Caco-2 (cell line): ENCODE data around the gene ACLY. TPM values are rescaled to one million over a fixed set of nuclear protein-coding genes. Genes with fewer than 3 reads are reported as not detected.

Experiments used
- BruUV-seq: library from RNA; stranded (reverse); fragments of 400-500 nt; replicated peaks from 2 replicates; lab custom pipeline; 2021; lab: Mats Ljungman, UMichigan
- CTCF ChIA-PET: fragments of 300-600 bp; sonication (Branson Sonifier 250); formaldehyde crosslinking; loops from one replicate; lab custom pipeline; 2022; ENCODE audit warnings: antibody characterized with exemption; lab: Charles Lee
- POLR2A ChIA-PET: fragments of 300-600 bp; sonication (Branson Sonifier 250); formaldehyde crosslinking; loops from one replicate; lab custom pipeline; 2022; ENCODE audit warnings: antibody characterized with exemption; lab: Charles Lee
- DNase-seq, 2 experiments: peaks; one replicate each; pipeline versions ENCODE4 v3.0.0 to v3.0.0-alpha.2; 2020 to 2022
- H3K27me3 ChIP-seq: replicated peaks from 2 replicates; pipeline ENCODE4 v1.6.0; 2011; ENCODE audit warnings: low read length; ENCODE audit not compliant: control insufficient read depth, insufficient read depth
- H3K36me3 ChIP-seq: 2 replicates; pipeline ENCODE4 v1.5.1; 2011; ENCODE audit warnings: low read length; ENCODE audit not compliant: control insufficient read depth, insufficient read depth
- H3K4me1 ChIP-seq: fragments of 250-450 bp; sonication (Bioruptor Pico); 2 replicates; pipeline ENCODE4 v1.5.1; 2020; ENCODE audit warnings: mild to moderate bottlenecking
- H3K4me3 ChIP-seq: 2 replicates; pipeline ENCODE4 v1.5.1; 2011; ENCODE audit warnings: low read depth, mild to moderate bottlenecking, control low read depth, low read length
- H3K9me3 ChIP-seq: fragments of 250-450 bp; sonication (Bioruptor Pico); 2 replicates; pipeline ENCODE4 v1.5.1; 2020; ENCODE audit warnings: mild to moderate bottlenecking, moderate library complexity
- H3K27ac Mint-ChIP-seq: one replicate; pipeline ENCODE4 v1.8.0; 2022; ENCODE audit warnings: mixed read lengths; ENCODE audit not compliant: unreplicated experiment
- H3K27me3 Mint-ChIP-seq: one replicate; pipeline ENCODE4 v1.8.0; 2022; ENCODE audit warnings: mixed read lengths; ENCODE audit not compliant: insufficient read depth, unreplicated experiment
- H3K36me3 Mint-ChIP-seq: one replicate; pipeline ENCODE4 v1.8.0; 2022; ENCODE audit warnings: mild to moderate bottlenecking, mixed read lengths; ENCODE audit not compliant: insufficient read depth, unreplicated experiment
- H3K4me1 Mint-ChIP-seq: one replicate; pipeline ENCODE4 v1.8.0; 2022; ENCODE audit warnings: low read depth, mixed read lengths; ENCODE audit not compliant: unreplicated experiment
- H3K4me3 Mint-ChIP-seq: one replicate; pipeline ENCODE4 v1.8.0; 2022; ENCODE audit warnings: mild to moderate bottlenecking, moderate library complexity, mixed read lengths; ENCODE audit not compliant: unreplicated experiment
- H3K9me3 Mint-ChIP-seq: one replicate; pipeline ENCODE4 v1.8.0; 2022; ENCODE audit warnings: mixed read lengths; ENCODE audit not compliant: unreplicated experiment
- intact Hi-C: fragments of 100-400 bp; cut with micrococcal nuclease; formaldehyde crosslinking; loops from one replicate; pipeline ENCODE4 v1.10.0; 2022; ENCODE audit not compliant: unreplicated experiment
- total RNA-seq: library from RNA; stranded (reverse); gene quantifications from 2 replicates; pipeline ENCODE4 v1.2.3, GENCODE V29; 2022
- TF ChIP-seq, protein P1 (sequence below), 2 experiments: fragments of 200-600 bp in 1 of 2; IDR thresholded peaks; 1 replicate in 1 of 2; 2 replicates in 1 of 2; pipeline versions ENCODE4 v1.5.1 to v1.8.0; 2011 to 2022; ENCODE audit warnings: antibody characterized with exemption in 1 of 2, control low read depth in 1 of 2, inconsistent platforms in 1 of 2, low read depth in 1 of 2, low read length in 1 of 2, mild to moderate bottlenecking in 1 of 2, moderate library complexity in 1 of 2; ENCODE audit not compliant: insufficient read depth in 1 of 2, severe bottlenecking in 1 of 2, unreplicated experiment in 1 of 2

The ACLY gene
- total RNA-seq, 1 experiment from 2014 or later = 246 TPM

DNA sequence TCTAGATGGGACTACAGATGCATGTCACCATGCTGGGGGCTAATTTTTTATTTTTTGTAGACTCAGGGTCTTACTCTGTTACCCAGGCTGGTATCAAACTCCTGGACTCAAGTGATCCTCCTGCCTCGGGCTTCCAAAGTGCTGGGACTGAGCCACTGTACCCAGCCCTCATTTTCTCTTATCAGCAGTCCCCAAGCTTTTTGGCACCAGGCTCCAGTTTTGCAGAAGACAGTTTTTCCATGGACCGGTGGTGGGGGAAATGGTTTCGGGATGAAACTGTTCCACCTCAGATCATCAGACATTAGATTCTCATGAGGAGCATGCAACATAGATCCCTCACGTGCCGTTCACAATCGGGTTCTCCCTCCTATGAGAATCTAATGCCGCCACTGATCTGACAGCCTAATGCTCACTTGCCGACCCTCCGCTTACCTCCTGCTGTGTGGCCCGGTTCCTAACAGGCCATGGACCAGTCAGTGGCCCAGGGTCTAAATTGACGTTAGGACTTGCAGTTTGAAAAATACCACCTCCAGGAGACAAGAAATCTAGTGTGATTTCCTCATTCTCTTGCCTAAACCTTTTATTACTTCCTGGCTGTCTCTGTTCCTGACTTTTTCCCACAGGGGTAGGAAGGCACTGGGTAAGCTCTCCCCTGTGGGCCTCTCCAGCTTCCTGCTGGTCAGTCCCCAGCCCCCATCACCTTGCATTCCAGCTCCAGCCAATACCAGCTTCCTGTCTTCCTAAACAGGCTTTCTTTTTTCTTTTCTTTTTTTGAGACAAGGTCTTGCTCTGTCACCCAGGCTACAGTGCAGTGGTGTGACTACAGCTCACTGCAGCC, 38.5 kb upstream of the ACLY start:
- no peaks in the 10 kb centered on the region for H3K36me3 ChIP-seq
- no peak overlapping the region for H3K4me3 ChIP-seq
- Mint-ChIP-seq H3K4me3 (no peak overlapping the region), H3K4me1 (peaks cover 13% of the 10 kb centered on the region), H3K36me3 (no peaks in the 10 kb centered on the region), H3K9me3 (no peaks in the 10 kb centered on the region), H3K27me3 (no peaks in the 10 kb centered on the region), H3K27ac (no peak overlapping the region)
- peaks cover 13% of the 10 kb centered on the region for H3K4me1 ChIP-seq
- ChIA-PET CTCF (interaction anchor here (0.7 to 1.1 kb wide), 2 partner anchors 27 to 62 kb away, joined by 3 read pairs; partner anchors contain the start of gene ODAD4), POLR2A (interaction anchor here (0.6 kb wide), 1 partner anchor 27 kb away, joined by 3 read pairs; the partner anchor contains the start of gene ODAD4)
- no TSS peak for BruUV-seq
- TF ChIP-seq, protein P1, sequence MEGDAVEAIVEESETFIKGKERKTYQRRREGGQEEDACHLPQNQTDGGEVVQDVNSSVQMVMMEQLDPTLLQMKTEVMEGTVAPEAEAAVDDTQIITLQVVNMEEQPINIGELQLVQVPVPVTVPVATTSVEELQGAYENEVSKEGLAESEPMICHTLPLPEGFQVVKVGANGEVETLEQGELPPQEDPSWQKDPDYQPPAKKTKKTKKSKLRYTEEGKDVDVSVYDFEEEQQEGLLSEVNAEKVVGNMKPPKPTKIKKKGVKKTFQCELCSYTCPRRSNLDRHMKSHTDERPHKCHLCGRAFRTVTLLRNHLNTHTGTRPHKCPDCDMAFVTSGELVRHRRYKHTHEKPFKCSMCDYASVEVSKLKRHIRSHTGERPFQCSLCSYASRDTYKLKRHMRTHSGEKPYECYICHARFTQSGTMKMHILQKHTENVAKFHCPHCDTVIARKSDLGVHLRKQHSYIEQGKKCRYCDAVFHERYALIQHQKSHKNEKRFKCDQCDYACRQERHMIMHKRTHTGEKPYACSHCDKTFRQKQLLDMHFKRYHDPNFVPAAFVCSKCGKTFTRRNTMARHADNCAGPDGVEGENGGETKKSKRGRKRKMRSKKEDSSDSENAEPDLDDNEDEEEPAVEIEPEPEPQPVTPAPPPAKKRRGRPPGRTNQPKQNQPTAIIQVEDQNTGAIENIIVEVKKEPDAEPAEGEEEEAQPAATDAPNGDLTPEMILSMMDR (IDR thresholded peaks at IDR 0.05; ENCODE audit: insufficient read depth in 1 of 2, low read depth in 1 of 2, low read length in 1 of 2, severe bottlenecking in 1 of 2, unreplicated experiment in 1 of 2) = no peak
- no peak for DNase-seq
- intact Hi-C loops = loop anchor here (5.0 kb wide), 1 partner anchor 60 kb away; no protein-coding TSS in a partner anchor
- no peaks in the 10 kb centered on the region for H3K9me3 ChIP-seq
- no peaks in the 10 kb centered on the region for H3K27me3 ChIP-seq

DNA sequence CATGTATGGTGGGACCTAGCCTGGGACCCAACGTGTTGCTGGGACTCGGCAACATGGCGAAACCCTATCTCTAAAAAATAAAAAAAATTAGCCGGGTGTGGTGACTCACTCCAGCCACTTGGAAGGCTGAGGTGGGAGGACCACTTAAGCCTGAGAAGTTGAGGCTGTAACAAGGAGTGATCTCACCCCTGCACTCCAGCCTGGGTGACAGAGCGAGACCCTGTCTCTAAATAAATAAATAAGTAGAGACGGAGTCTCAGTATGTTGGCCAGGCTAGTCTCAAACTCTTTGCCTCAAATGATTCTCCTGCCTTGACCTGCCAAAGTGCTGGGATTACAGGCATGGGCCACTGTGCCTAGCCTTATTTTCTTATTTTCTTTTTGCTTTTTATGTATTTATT, 37.8 kb upstream of the ACLY start:
- H3K4me3 Mint-ChIP-seq = no peak overlapping the region
- no peaks in the 10 kb centered on the region for H3K27me3 Mint-ChIP-seq
- peaks cover 9% of the 10 kb centered on the region for H3K4me1 Mint-ChIP-seq
- no peak overlapping the region for H3K27ac Mint-ChIP-seq
- DNase-seq = no peak
- ChIA-PET POLR2A (no interaction called here), CTCF (no interaction called here)
- H3K9me3 Mint-ChIP-seq = no peaks in the 10 kb centered on the region
- intact Hi-C loops = loop anchor here (5.0 kb wide), 1 partner anchor 59 kb away; no protein-coding TSS in a partner anchor
- TF ChIP-seq, protein P1 (IDR thresholded peaks at IDR 0.05; ENCODE audit: insufficient read depth in 1 of 2, low read depth in 1 of 2, low read length in 1 of 2, severe bottlenecking in 1 of 2, unreplicated experiment in 1 of 2) = no peak
- Histone ChIP-seq H3K36me3 (no peaks in the 10 kb centered on the region), H3K9me3 (no peaks in the 10 kb centered on the region), H3K4me3 (no peak overlapping the region), H3K27me3 (no peaks in the 10 kb centered on the region), H3K4me1 (peaks cover 13% of the 10 kb centered on the region)
- no peaks in the 10 kb centered on the region for H3K36me3 Mint-ChIP-seq
- BruUV-seq = no TSS peak

DNA sequence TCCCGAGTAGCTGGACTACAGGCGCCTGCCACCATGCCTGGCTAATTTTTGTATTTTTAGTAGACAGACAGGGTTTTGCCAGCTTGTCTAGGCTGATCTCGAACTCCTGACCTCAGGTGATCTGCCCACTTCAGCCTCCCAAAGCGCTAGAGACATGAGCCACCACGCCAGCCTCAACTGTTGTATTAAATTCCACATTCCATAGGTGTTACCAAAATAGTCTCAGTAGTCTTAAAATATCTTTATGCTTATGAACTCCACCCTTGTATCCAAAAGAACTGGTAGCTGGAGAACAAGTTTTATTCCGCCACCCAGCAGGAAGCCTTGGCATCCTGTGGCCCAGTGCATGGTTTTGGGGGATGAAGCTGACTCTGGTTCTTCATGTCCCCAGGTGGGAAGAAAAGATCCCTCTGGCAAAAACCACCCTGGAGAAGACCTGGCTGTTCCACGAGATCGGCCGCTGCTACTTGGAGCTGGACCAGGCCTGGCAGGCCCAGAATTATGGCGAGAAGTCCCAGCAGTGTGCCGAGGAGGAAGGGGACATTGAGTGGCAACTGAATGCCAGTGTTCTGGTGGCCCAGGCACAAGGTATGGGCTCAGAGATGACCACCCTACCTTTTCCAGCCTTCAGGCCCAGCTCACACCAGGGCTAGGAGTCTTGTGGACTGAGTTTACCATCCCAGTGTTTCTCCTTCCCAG, 30.2 kb upstream of the ACLY start:
- H3K4me3 ChIP-seq = no peak overlapping the region
- Mint-ChIP-seq H3K9me3 (no peaks in the 10 kb centered on the region), H3K36me3 (no peaks in the 10 kb centered on the region), H3K4me3 (no peak overlapping the region), H3K4me1 (no peaks in the 10 kb centered on the region), H3K27ac (no peak overlapping the region), H3K27me3 (no peaks in the 10 kb centered on the region)
- H3K27me3 ChIP-seq = no peaks in the 10 kb centered on the region
- ChIA-PET POLR2A (no interaction called here), CTCF (interaction anchor here (0.6 to 1.1 kb wide), 3 partner anchors 10 to 87 kb away, joined by 3 to 4 read pairs (median 3); partner anchors contain the start of gene ODAD4)
- intact Hi-C loops = no loop called here
- no peaks in the 10 kb centered on the region for H3K9me3 ChIP-seq
- no TSS peak for BruUV-seq
- no peak for DNase-seq
- no peaks in the 10 kb centered on the region for H3K36me3 ChIP-seq
- no peaks in the 10 kb centered on the region for H3K4me1 ChIP-seq
- TF ChIP-seq, protein P1 (IDR thresholded peaks at IDR 0.05; ENCODE audit: insufficient read depth in 1 of 2, low read depth in 1 of 2, low read length in 1 of 2, severe bottlenecking in 1 of 2, unreplicated experiment in 1 of 2) = no peak
